Loucy (cell line): ENCODE results near the gene MICAL3.

Experiments
- CTCF ChIP-seq: fragments of 200-600 bp; sonication (generic); conservative IDR thresholded peaks from 2 replicates; pipeline ENCODE4 v1.5.1; 2014; ENCODE audit warnings: mild to moderate bottlenecking, antibody characterized with exemption, low read length
- EZH2phosphoT487 ChIP-seq: fragments of 200-600 bp; IDR thresholded peaks from 2 replicates; pipeline ENCODE4 v1.6.1; 2018; ENCODE audit warnings: antibody characterized with exemption, mild to moderate bottlenecking, moderate library complexity, borderline replicate concordance

- TF ChIP-seq CTCF (no peak), EZH2phosphoT487 (no peak)
These were observed 143.0 kb downstream of the MICAL3 start for GRCh38 chr22:17881366-17881765.
